Stimulated activated CD4-positive, alpha-beta T cell treated with anti-CD3 and anti-CD28 coated beads, Interleukin-4, amount 100 ng/mL, for 1 hour (primary cell): ENCODE results near the gene ZNF552.
A peak's percentile ranks its signal among the peaks of the same experiment; 100 is the strongest.

ENCODE experiments used
- DNase-seq: peaks from one replicate; pipeline ENCODE4 v3.0.0-alpha.2; 2020

The ZNF552 gene

DNA sequence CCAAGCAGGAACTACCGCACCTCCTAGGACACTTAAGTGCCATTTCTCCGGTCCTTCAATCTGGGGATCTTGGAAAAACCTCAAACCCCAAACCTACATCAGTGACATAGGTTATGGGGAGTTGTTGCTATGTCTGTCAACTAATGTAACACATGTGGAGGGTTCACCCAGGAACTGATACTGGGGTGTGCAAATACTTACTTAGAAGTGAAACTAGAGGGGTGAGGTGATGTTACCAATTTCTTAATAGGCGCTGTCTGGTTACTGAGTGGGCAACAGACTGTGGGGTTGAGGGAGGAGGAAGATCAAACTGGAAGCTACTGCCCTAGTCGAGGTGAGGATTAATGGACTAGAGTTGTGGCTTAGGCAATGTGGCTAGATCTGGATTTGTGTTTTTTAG, 43.3 kb downstream of the ZNF552 start:
- no peak for DNase-seq

DNA sequence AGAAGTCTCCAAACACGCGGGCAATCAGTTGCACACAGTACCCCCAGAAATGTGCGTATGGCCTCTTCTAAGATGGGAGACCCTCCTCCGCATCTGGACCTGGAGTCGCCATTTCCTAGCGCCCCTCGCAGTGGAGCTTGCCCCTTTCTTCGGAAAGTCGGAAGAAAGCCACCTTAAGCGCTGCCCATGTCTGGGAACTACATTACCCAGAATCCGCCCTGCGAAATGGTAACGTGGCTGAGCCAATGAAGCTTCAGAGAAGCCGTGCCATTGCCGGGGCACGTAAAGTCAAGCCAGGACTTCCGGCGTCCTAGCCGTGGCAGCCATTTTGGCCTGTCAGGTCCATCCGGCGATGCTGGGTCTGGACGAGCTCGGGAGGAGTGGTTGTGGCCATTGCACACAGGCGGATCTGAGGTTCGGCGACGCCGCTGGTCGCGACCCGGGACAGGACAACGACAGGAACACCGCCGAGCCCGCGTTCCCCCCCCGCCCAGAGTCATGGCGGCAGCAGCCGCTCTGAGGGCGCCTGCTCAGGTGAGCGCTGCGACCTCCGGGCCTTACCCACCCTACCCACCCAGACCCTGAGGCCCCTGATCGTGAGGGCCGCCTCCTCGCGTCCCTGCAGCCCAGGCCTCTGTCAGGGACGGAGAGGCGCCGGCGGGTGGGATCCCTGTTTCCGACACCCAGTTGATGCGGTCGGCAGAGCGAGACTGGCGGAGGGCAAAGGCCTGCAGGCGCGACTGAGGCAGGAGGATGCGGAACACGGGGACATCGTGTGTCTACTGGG, 45.2 kb downstream of the ZNF552 start, which contains the start of gene ZNF586:
TSS of gene ZNF586 (plus strand) at position 332 of the 787 bp plus-strand sequence. CDS start at position 499, 167 bp downstream.
- DNase-seq = peak; percentile 81

DNA sequence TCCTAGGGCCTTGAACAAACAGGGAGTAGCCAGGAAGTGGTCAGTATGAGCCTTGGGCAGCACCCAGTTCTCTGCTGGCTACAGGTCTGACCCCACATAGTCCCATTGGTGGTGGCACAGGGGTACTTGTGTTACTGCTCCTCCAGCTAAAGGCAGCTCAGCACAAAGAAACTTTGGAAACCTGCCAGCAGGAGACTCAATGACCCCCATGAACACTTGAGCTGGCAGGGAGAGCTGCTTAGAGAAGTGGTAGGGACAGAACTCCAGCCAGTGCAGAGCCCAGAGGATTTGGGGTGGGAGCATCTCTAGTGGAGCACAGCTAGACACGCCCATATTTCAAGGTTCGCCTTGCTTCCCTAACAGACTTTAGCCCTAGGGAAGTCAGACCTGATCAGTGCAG, 55.6 kb downstream of the ZNF552 start:
- no peak for DNase-seq

DNA sequence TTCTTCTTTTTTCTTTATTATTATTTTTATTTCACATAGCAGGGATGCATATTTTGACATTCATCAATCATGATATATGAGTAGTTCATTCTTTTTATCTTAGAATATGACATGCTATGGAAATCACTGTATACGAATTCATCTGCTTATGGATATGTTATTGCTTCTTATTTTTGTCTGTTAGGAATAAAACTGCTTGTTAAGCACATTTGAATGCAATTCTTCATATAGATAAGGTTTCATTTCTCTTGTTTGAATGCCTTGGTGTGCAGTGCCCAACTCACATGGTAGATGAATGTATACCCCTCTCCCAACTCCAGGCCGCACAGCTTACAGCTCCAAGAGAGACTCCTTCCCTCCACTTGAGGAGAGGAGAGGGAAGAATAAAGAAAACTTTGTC, 56.8 kb downstream of the ZNF552 start:
- no peak for DNase-seq
